ENCODE results near the gene FN1.

FN1 gene

GRCh38 chr2:215441560-215442400, 5.9 kb upstream of the FN1 start:
- DNase-seq = no peak

DNA sequence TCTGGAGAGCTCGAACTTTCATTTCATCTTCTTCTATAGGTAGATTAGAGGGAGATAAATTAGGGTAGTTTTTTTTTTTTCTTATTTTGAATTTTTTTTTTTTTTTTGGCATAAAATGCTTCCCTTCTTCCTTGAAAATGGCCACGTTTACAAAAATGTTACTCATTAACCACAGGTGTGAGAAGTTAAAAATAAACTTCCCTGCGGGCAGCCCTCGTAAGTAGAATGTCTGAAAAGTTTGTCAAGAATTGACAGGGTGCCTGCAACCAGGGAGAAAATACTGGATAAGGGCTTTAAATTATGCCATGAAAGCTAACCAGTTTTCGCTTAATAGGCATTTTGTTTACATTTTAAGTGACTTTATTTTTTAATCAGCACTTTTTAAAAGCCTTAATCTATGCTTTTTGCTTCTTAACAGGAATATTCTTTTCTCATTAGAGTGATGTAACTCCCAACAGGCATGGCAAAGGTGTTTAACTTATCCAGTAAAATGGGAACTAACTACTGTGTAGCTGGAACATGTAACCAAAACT, 4.2 kb upstream of the FN1 start:
- peak; percentile 39 for DNase-seq

DNA sequence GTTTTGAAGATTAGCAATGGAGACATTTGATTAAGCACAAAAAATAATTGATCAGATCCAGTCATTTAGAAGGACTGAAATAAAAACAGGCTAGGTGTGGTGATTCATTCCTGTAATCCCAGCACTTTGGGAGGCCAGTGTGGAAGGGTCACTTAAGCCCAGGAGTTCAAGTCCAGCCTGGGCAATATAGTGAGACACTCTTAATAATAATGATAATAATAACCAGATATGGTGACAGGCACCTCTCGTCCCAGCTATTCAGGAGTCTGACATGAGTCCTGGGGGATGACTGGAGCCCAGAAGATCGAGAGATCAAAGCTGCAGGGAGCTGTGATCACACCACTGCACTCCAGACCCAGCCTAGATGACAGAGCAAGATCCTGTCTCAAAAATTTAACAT, 3.5 kb upstream of the FN1 start:
- no peak for DNase-seq

DNA sequence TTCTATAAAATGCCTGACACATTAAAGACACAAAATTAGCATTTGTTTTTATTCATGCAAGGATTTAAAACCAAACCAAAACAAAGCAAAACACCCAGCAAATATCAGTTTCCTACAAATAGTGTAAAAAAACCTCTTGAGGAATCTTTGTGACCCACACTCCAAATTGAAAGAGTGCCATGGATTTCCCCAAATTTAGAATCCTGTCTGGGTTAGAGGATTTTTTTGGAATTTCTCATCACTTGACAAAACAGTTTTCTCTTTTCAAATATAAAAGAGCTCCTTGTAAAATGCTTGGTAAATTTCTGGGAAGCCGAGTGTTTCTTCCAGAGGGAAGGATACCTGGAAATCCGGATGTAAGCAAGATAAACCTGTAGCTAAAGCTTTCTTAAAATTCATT, 1.7 kb upstream of the FN1 start:
- DNase-seq = no peak

- DNase-seq = peak; percentile 16
These were observed 1.1 kb upstream of the FN1 start for GRCh38 chr2:215436705-215437565.

GRCh38 chr2:215435280-215435869, 493 bp downstream of the FN1 start:
- peak; percentile 47 for DNase-seq

- DNase-seq = peak; percentile 4
These were observed 1.2 kb downstream of the FN1 start for GRCh38 chr2:215434447-215435279.

DNA sequence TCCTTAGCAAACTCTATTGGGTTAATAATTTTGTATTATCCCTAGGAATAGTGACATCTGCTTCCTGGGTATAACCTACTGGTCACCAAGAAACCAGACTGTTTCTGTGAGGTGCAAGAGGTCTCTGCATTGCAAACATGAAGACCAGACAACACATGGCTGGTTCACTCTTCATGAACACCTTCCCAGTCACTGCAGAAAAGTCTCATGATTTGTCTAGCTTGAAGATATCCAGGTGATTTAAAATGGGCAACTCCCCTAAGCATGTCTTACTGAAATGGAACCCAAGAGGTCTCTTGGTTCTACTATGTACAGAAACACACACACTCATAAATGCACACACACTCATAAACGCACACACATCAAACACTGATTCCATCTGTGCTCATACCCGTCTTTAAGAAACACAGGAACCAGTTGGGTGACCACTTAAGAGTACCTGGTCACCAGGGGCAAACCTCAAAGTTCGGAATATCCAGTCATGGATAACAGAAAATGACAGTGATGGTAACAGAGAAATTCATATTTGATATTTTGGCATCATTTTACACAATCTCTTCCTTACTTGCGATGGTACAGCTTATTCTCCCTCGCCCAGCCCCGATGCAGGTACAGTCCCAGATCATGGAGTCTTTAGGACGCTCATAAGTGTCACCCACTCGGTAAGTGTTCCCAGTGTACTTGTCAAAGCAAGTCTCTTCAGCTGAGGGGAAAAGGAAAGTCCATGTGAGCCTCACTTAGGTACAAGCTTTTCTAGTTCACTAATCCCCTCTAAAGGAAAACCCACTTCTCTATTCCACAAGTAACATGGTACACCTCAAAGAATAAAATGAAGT, 2.9 kb downstream of the FN1 start:
- DNase-seq = no peak

- no peak for DNase-seq
These were observed 3.8 kb downstream of the FN1 start for GRCh38 chr2:215431778-215432758.

DNA sequence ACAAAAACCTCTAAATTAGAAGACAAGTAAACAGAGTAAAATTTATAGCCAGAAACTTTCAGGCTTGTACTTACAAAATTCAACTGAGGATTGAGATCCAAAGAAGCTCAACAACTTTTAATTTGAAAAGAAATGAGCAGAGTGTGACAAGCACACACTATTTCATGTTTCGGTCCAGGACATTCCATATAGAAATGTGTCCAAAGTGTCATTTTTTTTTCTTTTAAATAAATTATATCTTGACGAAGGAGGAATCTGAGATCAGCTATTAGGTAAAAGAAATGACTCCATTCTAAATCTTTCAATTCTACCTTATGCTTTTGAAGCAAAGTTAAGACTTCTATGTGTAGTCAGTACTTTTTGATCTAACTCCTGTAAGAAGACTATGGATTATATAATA, 4.6 kb downstream of the FN1 start:
- no peak for DNase-seq

DNA sequence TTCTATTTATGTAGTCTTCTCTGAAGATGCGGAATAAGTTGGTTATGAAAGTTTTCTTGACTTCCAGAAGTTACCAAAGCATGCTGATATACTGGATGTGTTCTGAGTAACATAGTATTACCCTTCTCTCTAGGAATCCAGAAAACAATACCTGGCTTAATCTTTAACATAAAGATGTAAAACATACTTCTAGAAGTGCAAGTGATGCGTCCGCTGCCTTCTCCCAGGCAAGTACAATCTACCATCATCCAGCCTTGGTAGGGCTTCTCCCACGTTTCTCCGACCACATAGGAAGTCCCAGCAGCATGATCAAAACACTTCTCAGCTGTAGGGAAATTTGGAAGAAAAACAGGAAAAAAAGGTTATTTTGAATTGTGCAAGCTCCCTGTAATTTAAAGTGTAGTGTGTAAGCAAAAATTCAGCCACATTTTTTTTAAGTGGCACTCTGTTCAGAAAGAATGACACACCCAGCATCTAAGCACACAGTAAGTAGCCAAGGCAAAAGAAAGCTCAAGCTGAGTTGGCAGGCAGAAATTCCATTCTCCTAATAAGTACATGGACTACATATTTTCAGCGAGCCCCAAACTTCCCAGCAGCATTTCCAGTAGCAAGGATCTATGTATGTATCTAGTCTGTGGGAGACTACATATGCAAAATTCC, 5.2 kb downstream of the FN1 start:
- DNase-seq = no peak

DNA sequence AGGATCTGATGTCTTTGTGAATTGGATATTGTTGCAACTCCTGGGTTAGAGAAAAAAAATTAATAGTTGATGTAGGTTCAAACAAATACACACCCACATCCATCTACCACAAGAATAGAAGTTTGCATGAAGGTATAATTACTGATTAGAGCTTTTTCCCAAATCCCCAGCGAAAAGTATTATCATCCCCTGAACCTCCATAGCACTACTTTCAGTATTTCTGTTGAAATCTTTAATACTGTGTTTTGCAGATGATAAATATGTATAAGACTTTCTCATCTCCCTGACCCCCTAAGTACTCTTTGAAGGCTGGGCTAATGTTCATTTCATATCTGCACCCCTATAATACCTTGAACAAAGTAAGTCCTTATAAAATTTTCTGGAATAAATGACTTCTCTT, 6.4 kb downstream of the FN1 start:
- no peak for DNase-seq

GRCh38 chr2:215428060-215428910, 7.6 kb downstream of the FN1 start:
- DNase-seq = no peak

DNA sequence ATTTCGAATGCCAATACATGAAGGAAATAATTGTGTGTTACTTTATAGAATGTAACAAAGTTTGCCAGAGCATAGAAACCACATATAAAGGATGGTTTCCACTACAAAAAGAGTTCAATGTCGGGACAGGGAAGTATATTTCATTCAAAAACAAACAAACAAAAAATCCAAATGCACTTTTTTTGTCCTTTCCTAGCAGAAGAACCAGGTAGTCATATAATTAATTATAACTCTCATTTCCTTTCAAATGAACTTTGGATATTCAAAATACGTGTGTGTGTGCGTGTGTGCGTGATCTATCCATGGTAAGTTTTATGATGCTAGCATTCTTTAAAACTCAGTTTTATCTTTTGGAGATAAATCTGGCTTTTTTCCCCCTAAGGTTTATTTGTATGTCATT, 8.3 kb downstream of the FN1 start:
- no peak for DNase-seq

DNA sequence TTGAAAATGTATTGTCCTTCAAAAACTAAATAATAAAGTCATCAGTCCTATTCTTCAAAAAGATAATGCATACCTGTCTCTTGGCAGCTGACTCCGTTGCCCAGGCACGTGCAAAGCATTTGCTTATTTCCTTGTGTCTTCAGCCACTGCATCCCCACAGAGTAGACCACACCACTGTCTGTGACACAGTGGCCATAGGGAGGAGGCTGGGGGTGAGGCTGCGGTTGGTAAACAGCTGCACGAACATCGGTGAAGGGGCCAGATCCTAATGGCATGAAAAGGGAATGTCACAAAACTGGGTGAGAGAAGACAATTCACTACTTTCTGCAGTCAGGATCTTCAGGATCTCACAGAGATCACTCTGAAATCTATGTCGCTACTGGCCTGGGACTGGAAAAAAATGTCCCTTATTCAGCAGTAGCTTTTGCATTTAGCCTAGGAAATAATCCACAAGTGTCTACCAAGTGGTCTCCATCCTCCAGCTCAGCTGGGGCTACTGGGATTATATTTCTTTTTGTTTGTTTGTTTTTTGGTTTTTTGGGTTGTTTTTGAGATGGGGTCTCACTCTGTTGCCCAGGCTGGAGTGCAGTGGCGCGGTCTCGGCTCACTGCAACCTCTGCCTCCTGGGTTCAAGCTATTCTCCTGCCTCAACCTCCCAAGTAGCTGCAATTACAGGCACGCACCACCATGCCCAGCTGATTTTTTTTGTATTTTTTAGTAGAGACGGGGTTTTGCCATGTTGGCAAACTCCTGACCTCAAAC, 10.7 kb downstream of the FN1 start:
- DNase-seq = no peak

- no peak for DNase-seq
These were observed 11.8 kb downstream of the FN1 start for GRCh38 chr2:215423928-215424540.

GRCh38 chr2:215423234-215423633, 12.6 kb downstream of the FN1 start:
- DNase-seq = no peak
